C4-2B (cell line): ENCODE measurements around the gene ZNF865.

Experiments
- H3K27ac ChIP-seq: fragments of 450-650 bp; 2 replicates; pipeline ENCODE4 v1.5.1; 2017
- ZFX ChIP-seq: fragments of 450-650 bp; IDR thresholded peaks from 2 replicates; pipeline ENCODE4 v1.6.1; 2017
- TF ChIP-seq, protein P1 (sequence below): fragments of 450-650 bp; conservative IDR thresholded peaks from 2 replicates; pipeline ENCODE4 v1.5.1; 2017; ENCODE audit warnings: mild to moderate bottlenecking

ZNF865 gene

DNA sequence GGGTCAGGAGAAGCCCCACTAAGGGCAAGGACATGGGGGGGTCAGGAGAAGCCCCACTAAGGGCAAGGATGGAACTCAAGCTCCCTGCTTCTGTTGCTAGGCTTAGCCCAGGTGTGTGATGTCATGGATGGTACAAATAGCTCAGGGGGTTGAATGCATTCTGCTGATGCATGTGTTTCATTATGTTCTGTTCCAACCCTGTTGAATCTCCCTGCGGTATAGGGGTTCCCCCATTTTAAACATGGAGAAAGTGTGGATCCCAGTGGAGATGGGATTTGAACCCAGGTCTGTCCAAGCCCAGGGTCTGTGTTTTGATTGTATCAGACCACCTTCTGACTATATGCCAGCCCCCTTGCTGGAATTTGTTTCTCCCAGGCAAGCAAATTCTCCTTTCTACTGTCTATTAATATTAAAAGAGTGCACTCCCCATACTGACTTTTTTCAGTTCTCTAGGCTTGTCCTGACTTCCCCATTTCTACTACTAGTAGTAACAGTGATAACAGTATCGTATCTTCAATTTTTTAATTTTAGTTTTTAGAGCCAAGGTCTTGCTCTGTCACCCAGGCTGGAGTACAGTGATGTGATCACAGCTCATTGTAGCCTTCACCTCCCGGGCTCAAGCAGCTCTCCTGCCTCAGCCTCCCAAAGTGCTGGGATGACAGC is 6.7 kb downstream of the ZNF865 start:
- no peak overlapping the region for H3K27ac ChIP-seq
- no peak for TF ChIP-seq ZFX
- TF ChIP-seq, protein P1, sequence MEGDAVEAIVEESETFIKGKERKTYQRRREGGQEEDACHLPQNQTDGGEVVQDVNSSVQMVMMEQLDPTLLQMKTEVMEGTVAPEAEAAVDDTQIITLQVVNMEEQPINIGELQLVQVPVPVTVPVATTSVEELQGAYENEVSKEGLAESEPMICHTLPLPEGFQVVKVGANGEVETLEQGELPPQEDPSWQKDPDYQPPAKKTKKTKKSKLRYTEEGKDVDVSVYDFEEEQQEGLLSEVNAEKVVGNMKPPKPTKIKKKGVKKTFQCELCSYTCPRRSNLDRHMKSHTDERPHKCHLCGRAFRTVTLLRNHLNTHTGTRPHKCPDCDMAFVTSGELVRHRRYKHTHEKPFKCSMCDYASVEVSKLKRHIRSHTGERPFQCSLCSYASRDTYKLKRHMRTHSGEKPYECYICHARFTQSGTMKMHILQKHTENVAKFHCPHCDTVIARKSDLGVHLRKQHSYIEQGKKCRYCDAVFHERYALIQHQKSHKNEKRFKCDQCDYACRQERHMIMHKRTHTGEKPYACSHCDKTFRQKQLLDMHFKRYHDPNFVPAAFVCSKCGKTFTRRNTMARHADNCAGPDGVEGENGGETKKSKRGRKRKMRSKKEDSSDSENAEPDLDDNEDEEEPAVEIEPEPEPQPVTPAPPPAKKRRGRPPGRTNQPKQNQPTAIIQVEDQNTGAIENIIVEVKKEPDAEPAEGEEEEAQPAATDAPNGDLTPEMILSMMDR: no peak

DNA sequence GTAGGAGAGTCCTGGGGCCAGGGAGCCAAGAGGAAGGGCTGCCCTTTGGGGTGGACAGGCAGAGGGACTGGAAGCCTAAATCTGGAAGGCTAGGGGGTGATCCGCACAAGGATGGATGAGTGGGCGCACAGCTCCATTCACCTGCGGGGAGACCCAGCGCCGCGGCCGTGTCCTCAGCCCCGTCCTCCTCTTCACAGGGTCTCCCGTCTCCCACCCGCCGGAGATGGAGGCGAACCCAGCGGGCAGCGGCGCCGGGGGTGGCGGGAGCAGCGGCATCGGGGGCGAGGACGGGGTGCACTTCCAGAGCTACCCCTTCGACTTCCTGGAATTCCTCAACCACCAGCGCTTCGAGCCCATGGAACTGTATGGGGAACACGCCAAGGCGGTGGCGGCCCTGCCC is 7.9 kb downstream of the ZNF865 start:
- H3K27ac ChIP-seq: no peak overlapping the region

DNA sequence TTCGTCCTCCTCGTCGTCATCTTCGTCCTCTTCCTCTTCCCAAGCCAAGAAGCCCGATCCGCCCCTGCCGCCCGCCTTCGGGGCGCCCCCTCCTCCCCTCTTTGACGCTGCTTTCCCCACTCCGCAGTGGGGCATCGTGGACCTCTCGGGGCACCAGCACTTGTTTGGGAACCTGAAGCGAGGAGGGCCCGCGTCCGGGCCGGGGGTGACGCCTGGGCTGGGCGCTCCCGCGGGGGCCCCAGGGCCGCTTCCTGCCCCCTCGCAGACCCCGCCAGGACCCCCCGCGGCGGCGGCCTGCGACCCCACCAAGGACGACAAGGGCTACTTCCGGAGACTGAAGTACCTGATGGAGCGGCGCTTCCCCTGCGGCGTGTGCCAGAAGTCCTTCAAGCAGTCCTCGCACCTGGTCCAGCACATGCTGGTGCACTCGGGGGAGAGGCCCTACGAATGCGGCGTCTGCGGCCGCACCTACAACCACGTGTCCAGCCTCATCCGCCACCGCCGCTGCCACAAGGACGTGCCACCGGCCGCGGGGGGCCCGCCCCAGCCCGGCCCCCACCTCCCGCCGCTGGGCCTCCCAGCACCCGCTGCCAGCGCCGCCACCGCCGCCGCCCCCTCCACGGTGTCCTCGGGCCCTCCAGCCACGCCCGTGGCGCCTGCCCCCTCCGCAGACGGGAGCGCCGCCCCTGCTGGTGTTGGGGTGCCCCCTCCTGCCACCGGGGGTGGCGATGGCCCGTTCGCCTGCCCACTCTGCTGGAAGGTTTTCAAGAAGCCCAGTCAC is 8.7 kb downstream of the ZNF865 start:
- H3K27ac ChIP-seq: no peak overlapping the region
- TF ChIP-seq, protein P1: no peak
- TF ChIP-seq ZFX: no peak

More for the DNA sequence above, 7.9 kb downstream of the ZNF865 start:
- TF ChIP-seq, protein P1: no peak
- no peak for TF ChIP-seq ZFX

DNA sequence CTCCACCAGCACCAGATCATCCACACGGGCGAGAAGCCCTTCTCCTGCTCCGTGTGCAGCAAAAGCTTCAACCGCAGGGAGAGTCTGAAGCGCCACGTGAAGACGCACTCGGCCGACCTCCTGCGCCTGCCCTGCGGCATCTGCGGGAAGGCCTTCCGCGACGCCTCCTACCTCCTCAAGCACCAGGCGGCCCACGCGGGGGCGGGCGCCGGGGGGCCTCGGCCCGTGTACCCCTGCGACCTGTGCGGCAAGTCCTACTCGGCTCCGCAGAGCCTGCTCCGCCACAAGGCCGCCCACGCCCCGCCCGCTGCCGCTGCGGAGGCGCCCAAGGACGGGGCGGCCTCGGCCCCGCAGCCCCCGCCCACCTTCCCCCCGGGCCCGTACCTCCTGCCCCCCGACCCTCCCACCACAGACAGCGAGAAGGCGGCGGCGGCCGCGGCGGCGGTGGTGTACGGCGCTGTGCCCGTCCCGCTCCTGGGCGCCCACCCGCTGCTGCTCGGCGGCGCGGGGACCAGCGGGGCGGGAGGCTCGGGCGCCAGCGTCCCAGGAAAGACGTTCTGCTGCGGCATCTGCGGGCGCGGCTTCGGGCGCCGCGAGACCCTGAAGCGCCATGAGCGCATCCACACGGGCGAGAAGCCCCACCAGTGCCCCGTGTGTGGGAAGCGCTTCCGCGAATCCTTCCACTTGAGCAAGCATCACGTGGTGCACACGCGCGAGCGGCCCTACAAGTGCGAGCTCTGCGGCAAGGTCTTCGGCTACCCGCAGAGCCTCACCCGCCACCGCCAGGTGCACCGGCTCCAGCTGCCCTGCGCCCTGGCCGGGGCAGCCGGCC is 9.5 kb downstream of the ZNF865 start:
- TF ChIP-seq, protein P1: no peak
- no peak for TF ChIP-seq ZFX

DNA sequence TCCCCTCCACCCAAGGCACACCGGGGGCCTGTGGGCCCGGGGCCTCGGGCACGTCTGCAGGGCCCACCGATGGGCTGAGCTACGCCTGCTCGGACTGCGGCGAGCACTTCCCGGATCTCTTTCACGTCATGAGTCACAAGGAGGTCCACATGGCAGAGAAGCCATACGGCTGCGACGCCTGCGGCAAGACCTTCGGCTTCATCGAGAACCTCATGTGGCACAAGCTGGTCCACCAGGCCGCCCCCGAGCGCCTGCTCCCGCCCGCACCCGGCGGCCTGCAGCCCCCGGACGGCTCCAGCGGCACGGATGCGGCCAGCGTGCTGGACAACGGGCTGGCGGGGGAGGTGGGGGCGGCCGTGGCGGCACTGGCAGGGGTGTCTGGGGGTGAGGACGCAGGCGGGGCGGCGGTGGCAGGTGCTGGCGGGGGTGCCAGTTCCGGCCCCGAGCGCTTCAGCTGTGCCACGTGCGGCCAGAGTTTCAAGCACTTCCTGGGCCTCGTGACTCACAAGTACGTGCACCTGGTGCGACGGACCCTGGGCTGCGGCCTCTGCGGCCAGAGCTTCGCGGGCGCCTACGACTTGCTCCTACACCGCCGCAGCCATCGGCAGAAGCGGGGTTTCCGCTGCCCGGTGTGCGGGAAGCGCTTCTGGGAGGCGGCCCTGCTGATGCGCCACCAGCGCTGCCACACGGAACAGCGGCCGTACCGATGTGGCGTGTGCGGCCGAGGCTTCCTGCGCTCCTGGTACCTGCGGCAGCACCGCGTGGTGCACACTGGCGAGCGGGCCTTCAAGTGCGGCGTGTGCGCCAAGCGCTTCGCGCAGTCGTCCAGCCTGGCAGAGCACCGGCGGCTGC is 10.3 kb downstream of the ZNF865 start:
- TF ChIP-seq, protein P1: no peak
- TF ChIP-seq ZFX: no peak
- H3K27ac ChIP-seq: no peak overlapping the region

More for the DNA sequence above, 9.5 kb downstream of the ZNF865 start:
- no peak overlapping the region for H3K27ac ChIP-seq

DNA sequence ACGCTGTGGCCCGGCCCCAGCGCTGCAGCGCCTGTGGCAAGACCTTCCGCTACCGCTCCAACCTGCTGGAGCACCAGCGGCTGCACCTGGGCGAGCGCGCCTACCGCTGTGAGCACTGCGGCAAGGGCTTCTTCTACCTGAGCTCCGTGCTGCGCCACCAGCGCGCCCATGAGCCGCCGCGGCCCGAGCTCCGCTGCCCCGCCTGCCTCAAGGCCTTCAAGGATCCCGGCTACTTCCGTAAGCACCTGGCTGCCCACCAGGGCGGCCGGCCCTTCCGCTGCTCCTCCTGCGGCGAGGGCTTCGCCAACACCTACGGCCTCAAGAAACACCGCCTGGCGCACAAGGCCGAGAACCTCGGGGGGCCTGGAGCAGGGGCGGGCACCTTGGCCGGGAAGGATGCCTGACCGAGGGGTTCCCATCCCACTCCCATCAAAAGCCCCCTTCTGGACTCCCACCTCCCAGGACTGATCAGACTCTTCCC is 11.0 kb downstream of the ZNF865 start:
- no peak for TF ChIP-seq ZFX
- TF ChIP-seq, protein P1: no peak
- H3K27ac ChIP-seq: no peak overlapping the region
